Stimulated activated CD4-positive, alpha-beta T cell treated with anti-CD3 and anti-CD28 coated beads, Interleukin-1b, Interleukin-23, amount 100 ng/mL, for 24 hours (primary cell): Measurements from ENCODE around the gene TRPV4.

Experiments
- DNase-seq, 4 experiments: peaks; one replicate each; pipeline ENCODE4 v3.0.0-alpha.2; 2020; ENCODE audit warnings: low read depth in 4 of 4, low spot score in 1 of 4

The TRPV4 gene

GRCh38 chr12:109829667-109830066, 3.5 kb downstream of the TRPV4 start:
- DNase-seq = no peak

- DNase-seq = no peak
Observed at GRCh38 chr12:109828754-109829511, 4.3 kb downstream of the TRPV4 start.

DNA sequence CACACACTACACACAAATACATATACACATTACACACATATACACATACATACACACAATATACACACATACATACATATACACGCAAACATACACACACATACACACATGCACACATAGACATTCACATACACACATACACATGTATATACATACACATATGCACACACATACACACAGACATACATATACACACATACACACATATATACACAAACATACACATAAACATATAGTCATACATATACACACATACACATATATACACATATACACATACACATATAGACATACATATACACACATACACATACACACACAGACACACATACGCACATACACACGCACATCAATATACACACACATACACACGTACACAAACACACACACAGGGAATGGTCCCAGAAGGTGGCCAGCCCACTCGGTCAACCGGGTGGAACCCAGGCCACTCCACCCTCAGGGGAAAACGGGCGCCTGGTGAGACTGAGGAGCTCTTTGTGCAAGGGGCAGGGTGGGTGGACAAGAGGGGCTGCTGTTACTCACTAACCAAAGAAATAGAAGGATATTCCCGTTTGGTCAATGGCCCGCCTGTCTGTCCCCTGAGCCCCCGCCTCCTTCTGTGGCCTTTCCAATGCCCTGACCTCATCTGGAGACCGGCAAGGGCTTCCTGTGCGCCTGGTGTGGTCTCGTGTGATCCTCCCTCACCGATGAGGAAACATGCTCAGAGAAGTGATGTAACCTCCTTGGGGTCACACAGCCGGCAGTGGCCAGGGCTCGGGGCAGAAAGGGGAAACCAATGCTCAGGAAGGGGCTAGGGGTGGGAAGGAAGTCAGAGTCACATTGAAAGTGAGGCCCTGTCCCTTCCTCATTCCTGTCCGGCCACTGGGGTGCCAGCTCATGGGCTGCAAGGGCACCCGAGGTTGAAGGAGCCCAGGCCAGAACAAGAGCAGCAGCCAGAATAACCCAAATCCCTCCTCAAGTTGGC, 5.3 kb downstream of the TRPV4 start:
- no peak for DNase-seq

DNA sequence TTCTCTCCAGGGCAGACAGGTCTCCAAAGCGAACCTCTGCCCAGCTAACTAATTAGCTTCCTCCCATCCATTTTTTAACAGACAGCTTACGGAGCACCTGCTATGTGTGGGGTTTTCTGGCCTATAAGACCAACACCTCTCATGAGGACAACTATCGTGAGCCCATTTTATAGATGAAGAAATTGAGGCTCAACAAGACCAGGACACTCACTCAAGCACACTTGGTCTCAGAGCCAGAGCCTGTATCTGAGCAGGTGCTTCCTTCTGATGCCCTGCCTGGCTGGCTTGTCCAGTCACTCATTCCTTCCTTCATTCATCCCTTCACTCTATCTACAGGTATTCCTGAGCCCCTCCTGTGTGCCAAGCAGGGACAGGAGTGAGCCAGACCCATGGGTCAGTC, 6.1 kb downstream of the TRPV4 start:
- no peak for DNase-seq

- DNase-seq = no peak
Observed at GRCh38 chr12:109824731-109825130, 8.5 kb downstream of the TRPV4 start.

GRCh38 chr12:109822951-109823411, 10.2 kb downstream of the TRPV4 start:
- DNase-seq = no peak

- no peak for DNase-seq
Observed at GRCh38 chr12:109822416-109822815, 10.8 kb downstream of the TRPV4 start.

GRCh38 chr12:109821968-109822367, 11.2 kb downstream of the TRPV4 start:
- no peak for DNase-seq

DNA sequence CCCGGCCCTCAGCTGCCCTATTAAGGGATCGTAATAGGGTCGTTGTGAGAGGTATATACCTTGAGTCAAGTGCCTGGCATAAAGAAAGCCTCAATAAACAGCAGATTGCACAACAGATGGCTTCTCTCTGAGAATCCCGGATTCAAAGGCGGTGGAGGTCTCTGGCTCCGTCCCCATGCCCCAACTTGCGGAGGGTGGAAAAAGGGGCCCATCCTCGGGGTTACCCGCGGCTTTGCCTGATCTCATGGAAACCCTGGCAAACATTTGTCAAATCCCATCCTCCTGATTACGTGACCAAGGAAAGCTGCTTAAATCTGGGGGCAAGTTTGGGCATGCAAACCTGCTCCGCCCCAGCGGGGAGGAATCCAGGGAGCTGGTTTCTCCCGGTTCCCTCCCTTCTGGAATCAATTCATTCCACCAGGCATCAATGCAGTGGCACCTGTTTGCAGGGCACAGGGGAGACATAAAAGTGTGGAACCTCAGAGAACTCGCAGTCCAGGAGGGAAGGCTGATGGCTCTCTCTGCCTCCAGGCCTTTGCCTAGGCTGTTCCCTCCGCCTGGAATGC, 12.3 kb downstream of the TRPV4 start:
- DNase-seq = no peak

DNA sequence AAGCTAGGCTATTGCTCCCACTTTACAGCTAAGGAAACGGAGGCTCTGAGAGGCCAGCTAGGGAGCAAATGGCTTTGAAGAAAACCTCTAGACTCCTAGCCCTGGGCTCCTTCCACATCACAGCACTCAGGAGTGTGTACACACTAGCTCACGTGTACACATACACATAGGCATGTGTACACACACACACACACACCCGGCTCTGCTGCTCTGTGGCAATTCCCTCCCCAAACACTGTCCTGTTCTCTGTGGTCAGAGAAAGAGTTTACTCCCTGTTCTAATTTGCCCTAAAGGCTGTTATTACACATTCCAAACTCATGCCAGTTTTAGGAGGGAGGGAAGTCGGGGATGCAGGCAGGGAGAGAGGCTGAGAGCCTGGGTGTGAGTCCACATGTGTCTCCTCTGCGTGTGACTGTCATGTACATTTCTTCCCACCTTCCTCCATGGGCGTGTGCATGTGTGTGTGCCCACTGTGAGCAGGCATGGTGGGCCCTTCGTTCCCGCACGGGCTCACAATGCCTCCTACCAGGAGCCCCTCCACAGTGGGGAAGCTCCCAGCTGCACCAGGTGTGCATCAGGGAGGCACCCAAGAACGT, 14.2 kb downstream of the TRPV4 start:
- no peak for DNase-seq

DNA sequence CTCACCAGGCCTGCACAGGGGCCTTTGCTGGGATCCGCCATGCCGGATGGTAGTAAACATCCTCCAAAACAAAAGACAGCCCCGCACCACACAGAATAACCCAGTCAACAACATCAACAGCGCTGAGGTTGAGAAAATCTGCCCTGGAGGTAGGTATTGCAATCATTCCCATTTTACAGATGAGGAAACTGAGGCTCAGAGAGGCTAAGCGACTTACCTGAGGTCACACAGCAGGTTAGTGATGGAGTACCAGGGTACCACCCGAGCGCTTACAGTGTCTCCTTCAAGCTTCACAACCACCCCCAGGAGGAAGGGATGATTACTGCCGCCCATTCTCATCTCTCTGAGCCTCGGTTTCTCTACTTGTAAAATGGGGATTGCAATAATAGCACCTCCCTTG, 14.9 kb downstream of the TRPV4 start:
- no peak for DNase-seq

GRCh38 chr12:109817627-109818231, 15.5 kb downstream of the TRPV4 start:
- DNase-seq = no peak

GRCh38 chr12:109816870-109817269, 16.3 kb downstream of the TRPV4 start:
- no peak for DNase-seq

DNA sequence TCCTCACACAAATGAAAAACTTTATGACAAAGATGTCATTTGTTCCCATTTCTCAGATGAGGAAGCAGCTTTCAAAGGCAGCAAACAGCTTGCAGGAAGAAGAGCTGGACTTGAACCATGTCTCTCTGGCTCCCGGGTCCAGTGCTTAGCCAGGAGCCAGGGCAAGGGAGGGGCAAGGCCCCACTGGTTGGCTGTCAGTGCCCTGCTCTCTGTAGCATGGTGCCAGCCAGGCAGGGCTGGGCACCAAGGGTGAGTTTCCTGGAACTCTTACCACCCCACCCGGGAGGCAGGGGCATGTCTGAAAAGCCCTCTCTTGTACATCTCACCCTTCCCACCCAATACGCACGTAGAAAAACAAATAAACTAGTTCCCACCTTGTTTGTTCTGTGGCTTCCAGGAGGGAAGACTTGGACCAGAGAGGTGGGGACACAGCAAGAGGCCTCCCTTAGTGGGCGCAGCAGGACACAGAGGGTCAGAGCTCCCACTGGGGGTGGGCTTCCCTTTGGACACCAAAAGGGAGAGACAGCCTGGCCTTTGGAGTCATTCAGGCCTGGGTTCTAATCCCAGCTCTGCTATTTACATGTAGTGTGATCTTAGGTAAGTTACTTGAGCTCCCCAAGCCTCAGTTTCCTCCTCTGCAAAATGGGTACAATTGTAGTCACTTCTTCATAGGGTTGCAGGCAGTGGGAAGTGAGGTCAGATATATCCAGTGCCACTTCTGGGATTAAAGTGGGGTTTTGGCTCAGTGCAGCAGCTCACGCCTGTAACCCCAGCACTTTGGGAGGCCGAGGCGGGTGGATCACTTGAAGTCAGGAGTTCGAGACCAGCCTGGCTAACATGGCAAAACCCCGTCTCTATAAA, 17.2 kb downstream of the TRPV4 start:
- DNase-seq = no peak

DNA sequence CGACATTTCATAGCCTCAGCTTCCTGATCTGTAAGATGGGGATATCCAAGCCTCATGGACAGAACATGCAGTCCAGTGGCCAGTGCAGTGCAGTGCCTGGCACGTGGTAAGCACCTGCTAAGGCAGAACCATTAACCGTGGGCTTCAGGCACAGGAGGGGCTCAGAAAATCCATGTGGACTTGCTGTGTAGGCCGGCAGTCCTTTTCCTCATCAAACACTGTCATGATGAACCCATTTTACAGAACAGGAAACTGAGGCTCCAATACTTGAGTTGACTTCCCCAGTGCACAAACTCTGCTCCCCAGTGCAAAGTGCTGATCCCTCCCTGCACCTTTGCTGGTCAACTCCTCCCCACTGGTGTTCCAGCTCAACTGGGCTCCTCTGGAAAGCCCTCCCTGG, 18.0 kb downstream of the TRPV4 start:
- DNase-seq = no peak

DNA sequence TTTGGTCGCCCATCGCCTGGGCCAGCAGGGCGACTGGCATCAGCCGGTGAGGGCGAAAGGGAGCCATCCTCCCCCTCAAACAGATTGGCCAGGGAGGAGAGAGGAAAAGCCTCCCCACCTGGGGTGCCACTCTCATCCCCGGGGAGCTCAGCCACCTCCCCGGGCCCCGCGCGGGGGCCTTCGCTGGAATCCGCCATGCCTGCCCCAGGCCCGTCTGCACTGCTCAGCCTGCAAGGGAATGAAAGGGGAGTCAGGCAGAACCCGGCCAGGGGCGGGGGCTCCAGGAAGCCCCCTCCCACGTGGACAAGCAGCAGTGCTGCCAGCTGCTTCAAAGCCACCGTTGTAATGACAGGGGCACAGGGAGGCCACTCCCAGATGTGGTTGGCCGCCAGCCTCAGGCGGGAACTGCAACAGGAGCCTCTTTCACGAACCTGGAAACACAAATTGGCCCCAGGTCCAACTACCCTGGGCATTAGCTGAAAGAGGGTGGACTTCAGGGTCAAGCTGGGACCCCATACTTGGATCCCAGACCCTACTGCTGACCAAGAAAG, 18.5 kb downstream of the TRPV4 start:
- no peak for DNase-seq

GRCh38 chr12:109813810-109814416, 19.3 kb downstream of the TRPV4 start:
- no peak for DNase-seq

DNA sequence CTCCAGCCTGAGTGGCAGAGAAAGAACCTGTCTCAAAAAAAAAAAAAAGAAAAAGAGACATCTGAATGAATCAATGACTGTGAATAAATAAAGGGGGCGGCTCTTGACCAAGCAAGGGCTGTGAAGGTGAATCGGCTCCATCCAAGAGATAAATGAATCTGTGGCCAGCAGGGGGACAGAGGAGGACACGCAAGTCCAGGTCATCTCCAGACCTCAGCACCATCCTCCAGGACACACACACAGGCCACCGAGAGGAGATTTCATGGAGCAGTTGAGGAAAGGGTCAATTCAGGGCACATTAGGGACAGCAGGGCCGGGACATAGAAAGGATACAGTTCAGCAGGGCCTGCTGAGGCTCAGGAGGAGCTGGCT, 21.6 kb downstream of the TRPV4 start:
- DNase-seq = no peak

GRCh38 chr12:109810954-109811623, 22.1 kb downstream of the TRPV4 start:
- DNase-seq = no peak
